WTC11 (cell line): Measurements from ENCODE around the gene PCDH9. TPM values are rescaled to one million over a fixed set of nuclear protein-coding genes. Genes with fewer than 3 reads are reported as not detected.

ENCODE experiments used
- ATAC-seq: fragments of 200-7000 bp; cut with Tn5 transposase; 2 replicates; pipeline ENCODE4 v1.10.0; 2021; ENCODE audit warnings: mild to moderate bottlenecking, moderate library complexity
- CTCF ChIA-PET: fragments of 300-600 bp; sonication (Branson Sonifier 250); formaldehyde crosslinking; loops from one replicate; lab custom pipeline; 2021; ENCODE audit warnings: antibody characterized with exemption; lab: Charles Lee
- POLR2A ChIA-PET: fragments of 350-600 bp; sonication (Branson Sonifier 250); formaldehyde crosslinking; loops from one replicate; lab custom pipeline; 2021; ENCODE audit warnings: antibody characterized with exemption; lab: Charles Lee
- DNase-seq: peaks from one replicate; pipeline ENCODE4 v3.0.0; 2021; ENCODE audit warnings: low spot score
- H3K27ac Mint-ChIP-seq: 2 replicates; pipeline ENCODE4 v1.8.0; 2021; ENCODE audit warnings: mixed read lengths
- H3K27me3 Mint-ChIP-seq: 2 replicates; pipeline ENCODE4 v1.8.0; 2021; ENCODE audit warnings: low read depth, mild to moderate bottlenecking, moderate library complexity, mixed read lengths
- H3K36me3 Mint-ChIP-seq: 2 replicates; pipeline ENCODE4 v1.8.0; 2021; ENCODE audit warnings: mixed read lengths
- H3K4me1 Mint-ChIP-seq: 2 replicates; pipeline ENCODE4 v1.8.0; 2022; ENCODE audit warnings: mixed read lengths
- H3K4me3 Mint-ChIP-seq: 2 replicates; pipeline ENCODE4 v1.8.0; 2021; ENCODE audit warnings: mild to moderate bottlenecking, moderate library complexity, mixed read lengths
- H3K9me3 Mint-ChIP-seq: 2 replicates; pipeline ENCODE4 v1.8.0; 2021; ENCODE audit warnings: mixed read lengths
- ATF6 ChIP-seq: sonication (generic); formaldehyde crosslinking; IDR thresholded peaks from 2 replicates; pipeline ENCODE4 v1.8.1; 2023; ENCODE audit warnings: mild to moderate bottlenecking, missing genetic modification reagents
- E2F1 ChIP-seq: sonication (generic); formaldehyde crosslinking; IDR thresholded peaks from 2 replicates; pipeline ENCODE4 v1.8.0; 2022; ENCODE audit warnings: mild to moderate bottlenecking, missing genetic modification reagents
- E2F5 ChIP-seq: sonication (generic); formaldehyde crosslinking; IDR thresholded peaks from 2 replicates; pipeline ENCODE4 v1.8.1; 2022; ENCODE audit warnings: mild to moderate bottlenecking, moderate library complexity, missing genetic modification reagents
- GRHL2 ChIP-seq: fragments of 250-450 bp; sonication (Bioruptor Pico); IDR thresholded peaks from 2 replicates; pipeline ENCODE4 v1.8.0; 2022; ENCODE audit warnings: mild to moderate bottlenecking, moderate library complexity; ENCODE audit not compliant: insufficient replicate concordance, severe bottlenecking
- NR2C2 ChIP-seq: sonication (generic); formaldehyde crosslinking; IDR thresholded peaks from 2 replicates; pipeline ENCODE4 v1.8.0; 2022; ENCODE audit warnings: mild to moderate bottlenecking, missing genetic modification reagents
- OVOL2 ChIP-seq: fragments of 250-450 bp; sonication (Bioruptor Pico); IDR thresholded peaks from 2 replicates; pipeline ENCODE4 v1.9.0; 2021; ENCODE audit warnings: mild to moderate bottlenecking, borderline replicate concordance
- PRRX2 ChIP-seq: fragments of 250-450 bp; sonication (Bioruptor Pico); IDR thresholded peaks from 2 replicates; pipeline ENCODE4 v1.8.0; 2021; ENCODE audit warnings: mild to moderate bottlenecking
- RELA ChIP-seq: sonication (generic); formaldehyde crosslinking; IDR thresholded peaks from 2 replicates; pipeline ENCODE4 v1.8.1; 2022; ENCODE audit warnings: missing genetic modification reagents, mild to moderate bottlenecking, borderline replicate concordance
- USF2 ChIP-seq: sonication (generic); formaldehyde crosslinking; IDR thresholded peaks from 2 replicates; pipeline ENCODE4 v1.8.1; 2023; ENCODE audit warnings: mild to moderate bottlenecking, missing genetic modification reagents, moderate library complexity
- ZBTB43 ChIP-seq: sonication (generic); formaldehyde crosslinking; IDR thresholded peaks from 2 replicates; pipeline ENCODE4 v1.8.1; 2023; ENCODE audit warnings: mild to moderate bottlenecking, missing genetic modification reagents
- ZNF263 ChIP-seq: sonication (generic); formaldehyde crosslinking; IDR thresholded peaks from 2 replicates; pipeline ENCODE4 v1.8.1; 2022; ENCODE audit warnings: low read depth, mild to moderate bottlenecking, moderate library complexity, missing genetic modification reagents
- ZNF512 ChIP-seq: sonication (generic); formaldehyde crosslinking; IDR thresholded peaks from 2 replicates; pipeline ENCODE4 v1.8.1; 2022; ENCODE audit warnings: missing genetic modification reagents, borderline replicate concordance
- ZNF532 ChIP-seq: fragments of 250-450 bp; sonication (Bioruptor Pico); IDR thresholded peaks from 2 replicates; pipeline ENCODE4 v1.9.0; 2021; ENCODE audit warnings: mild to moderate bottlenecking, borderline replicate concordance
- ZNF671 ChIP-seq: fragments of 250-450 bp; sonication (Bioruptor Pico); IDR thresholded peaks from 2 replicates; pipeline ENCODE4 v1.8.0; 2021; ENCODE audit warnings: mild to moderate bottlenecking
- ZSCAN18 ChIP-seq: fragments of 250-450 bp; sonication (Bioruptor Pico); IDR thresholded peaks from 2 replicates; pipeline ENCODE4 v2.1.2; 2022; ENCODE audit warnings: mild to moderate bottlenecking, moderate library complexity
- total RNA-seq: library from RNA; stranded (reverse); gene quantifications from 3 replicates; pipeline ENCODE4 v1.2.3, GENCODE V29; 2021

Gene PCDH9
- total RNA-seq, 1 experiment from 2014 or later = 0.48 TPM

GRCh38 chr13:66640231-66640630 lies 589.9 kb downstream of the PCDH9 start:
- no peak overlapping the region for H3K27ac Mint-ChIP-seq
- ChIA-PET CTCF (no interaction called here), POLR2A (no interaction called here)
- DNase-seq = no peak
- no peak overlapping the region for H3K4me3 Mint-ChIP-seq
- H3K27me3 Mint-ChIP-seq = no peaks in the 10 kb centered on the region
- peaks cover 6% of the 10 kb centered on the region for H3K4me1 Mint-ChIP-seq
- TF ChIP-seq NR2C2 (CRISPR knock-in tag) = no peak
- no peak for TF ChIP-seq GRHL2 (CRISPR knock-in tag)
- TF ChIP-seq ZNF532 (CRISPR knock-in tag) = no peak
- TF ChIP-seq ZNF671 (CRISPR knock-in tag) = no peak
- no peak for TF ChIP-seq E2F5 (CRISPR knock-in tag)
- TF ChIP-seq ATF6 = no peak
- no peak for TF ChIP-seq ZNF263
- TF ChIP-seq ZSCAN18 (CRISPR knock-in tag) = no peak
- no peak for TF ChIP-seq E2F1 (CRISPR knock-in tag)
- TF ChIP-seq RELA (CRISPR knock-in tag) = no peak
- no peak for TF ChIP-seq ZNF512
- TF ChIP-seq OVOL2 (CRISPR knock-in tag) = no peak
- TF ChIP-seq USF2 = no peak
- no peak for TF ChIP-seq PRRX2 (CRISPR knock-in tag)
- no peak for TF ChIP-seq ZBTB43
- H3K36me3 Mint-ChIP-seq = no peaks in the 10 kb centered on the region
- H3K9me3 Mint-ChIP-seq = no peaks in the 10 kb centered on the region
- ATAC-seq = no peak
